CD8-positive, alpha-beta memory T cell (primary cell): Measurements from ENCODE around the gene ALPK1. TPM values are rescaled to one million over a fixed set of nuclear protein-coding genes. Genes with fewer than 3 reads are reported as not detected.
"Not testable (repeated sequence)": the region's sequence is repeated elsewhere in the genome, so short reads cannot be mapped to it uniquely, and the experiment has no call there.

ENCODE experiments used
- CTCF ChIA-PET: fragments of 350-600 bp; sonication (Branson Sonifier 250); formaldehyde crosslinking; loops from one replicate; lab custom pipeline; 2021; ENCODE audit warnings: antibody characterized with exemption; lab: Charles Lee
- POLR2A ChIA-PET: fragments of 350-600 bp; sonication (Branson Sonifier 250); formaldehyde crosslinking; loops from one replicate; lab custom pipeline; 2021; ENCODE audit warnings: antibody characterized with exemption; lab: Charles Lee
- DNase-seq, 5 donors: peaks; one replicate each; pipeline versions ENCODE4 v3.0.0 to v3.0.0-alpha.2; 2020 to 2022; ENCODE audit warnings: mixed read lengths in 1 of 5
- H3K27ac ChIP-seq: one replicate; pipeline ENCODE4 v1.7.0; 2013; ENCODE audit warnings: low read depth, mild to moderate bottlenecking, low read length, moderate library complexity
- H3K27me3 ChIP-seq: 2 replicates; pipeline ENCODE4 v1.7.0; 2013; ENCODE audit warnings: low read length, mild to moderate bottlenecking; ENCODE audit not compliant: insufficient read depth, poor library complexity, severe bottlenecking
- H3K36me3 ChIP-seq: 2 replicates; pipeline ENCODE4 v1.7.0; 2013; ENCODE audit warnings: mild to moderate bottlenecking, low read length, moderate library complexity; ENCODE audit not compliant: insufficient read depth
- H3K4me1 ChIP-seq: 2 replicates; pipeline ENCODE4 v1.7.0; 2013; ENCODE audit warnings: mild to moderate bottlenecking, low read length, moderate library complexity; ENCODE audit not compliant: insufficient read depth
- H3K4me3 ChIP-seq: 2 replicates; pipeline ENCODE4 v1.7.0; 2013; ENCODE audit warnings: mild to moderate bottlenecking, low read length
- H3K9me3 ChIP-seq: 2 replicates; pipeline ENCODE4 v1.7.0; 2013; ENCODE audit warnings: mild to moderate bottlenecking, low read length
- H3K27ac Mint-ChIP-seq, 8 donors: one replicate each; pipeline ENCODE4 v1.8.0; 2020 to 2021; ENCODE audit warnings: mixed read lengths in 8 of 8, mild to moderate bottlenecking in 6 of 8, inconsistent platforms in 3 of 8, moderate library complexity in 3 of 8
- H3K27me3 Mint-ChIP-seq, 2 donors: one replicate each; pipeline ENCODE4 v1.8.0; 2020 to 2021; ENCODE audit warnings: mixed read lengths in 2 of 2, mild to moderate bottlenecking in 1 of 2, moderate library complexity in 1 of 2
- H3K36me3 Mint-ChIP-seq, 3 donors: one replicate each; pipeline ENCODE4 v1.8.0; 2020 to 2021; ENCODE audit warnings: mixed read lengths in 3 of 3, inconsistent platforms in 1 of 3, mild to moderate bottlenecking in 1 of 3
- H3K4me1 Mint-ChIP-seq, 3 donors: one replicate each; pipeline ENCODE4 v1.8.0; 2020 to 2021; ENCODE audit warnings: mixed read lengths in 3 of 3, inconsistent platforms in 1 of 3, mild to moderate bottlenecking in 1 of 3
- H3K4me3 Mint-ChIP-seq, 7 donors: one replicate each; pipeline ENCODE4 v1.8.0; 2020 to 2021; ENCODE audit warnings: mixed read lengths in 7 of 7, mild to moderate bottlenecking in 6 of 7, moderate library complexity in 4 of 7, inconsistent platforms in 2 of 7
- H3K9me3 Mint-ChIP-seq, 5 donors: one replicate each; pipeline ENCODE4 v1.8.0; 2020 to 2022; ENCODE audit warnings: mixed read lengths in 5 of 5, mild to moderate bottlenecking in 3 of 5, moderate library complexity in 2 of 5, inconsistent platforms in 1 of 5
- polyA plus RNA-seq: library from polyadenylated mRNA; unstranded; fragments of 300-500 nt; fragmentation: Illumina TruSeq; gene quantifications from one replicate; pipeline ENCODE4 v1.2.3, GENCODE V29; 2021
- total RNA-seq, 2 experiments: library from RNA; stranded (reverse); gene quantifications; one replicate each; pipeline ENCODE4 v1.2.3, GENCODE V29; 2021

The ALPK1 gene
- total and polyA plus RNA-seq, 3 experiments from 2014 or later, result 1.1 to 3.1 (median 2.5) TPM

- CTCF ChIA-PET, result no interaction called here
- no peaks in the 10 kb centered on the region for H3K9me3 ChIP-seq
- peaks cover 0 to 1% (median 0%) of the 10 kb centered on the region in 3 donors for H3K36me3 Mint-ChIP-seq
Observed at GRCh38 chr4:112453321-112453720, 156.2 kb downstream of the ALPK1 start.

GRCh38 chr4:112472318-112472717, 175.1 kb downstream of the ALPK1 start:
- no peaks in the 10 kb centered on the region for H3K36me3 ChIP-seq
- ChIA-PET CTCF (no interaction called here), POLR2A (no interaction called here)
- Mint-ChIP-seq H3K36me3 (no peaks in the 10 kb centered on the region), H3K4me1 (no peaks in the 10 kb centered on the region), H3K27me3 (peaks cover 10% of the 10 kb centered on the region in 2 donors), H3K4me3 (no peak overlapping the region), H3K9me3 (peaks cover 0 to 6% (median 0%) of the 10 kb centered on the region in 5 donors), H3K27ac (no peak overlapping the region)
- H3K27ac ChIP-seq, result no peak overlapping the region
- no peaks in the 10 kb centered on the region for H3K27me3 ChIP-seq
- no peak for DNase-seq
- H3K9me3 ChIP-seq, result no peaks in the 10 kb centered on the region
- H3K4me1 ChIP-seq, result no peaks in the 10 kb centered on the region
- H3K4me3 ChIP-seq, result no peak overlapping the region

More at GRCh38 chr4:112453321-112453720, 156.2 kb downstream of the ALPK1 start:
- no peak overlapping the region for H3K27ac ChIP-seq
- no peaks in the 10 kb centered on the region for H3K4me1 ChIP-seq
- no peak overlapping the region for H3K4me3 Mint-ChIP-seq
- H3K4me3 ChIP-seq, result no peak overlapping the region
- H3K27me3 ChIP-seq, result no peaks in the 10 kb centered on the region
- peaks cover 0 to 11% (median 6%) of the 10 kb centered on the region in 5 donors for H3K9me3 Mint-ChIP-seq
- peaks cover 9 to 14% of the 10 kb centered on the region in 2 donors for H3K27me3 Mint-ChIP-seq
- no peaks in the 10 kb centered on the region for H3K36me3 ChIP-seq
- H3K4me1 Mint-ChIP-seq, result no peaks in the 10 kb centered on the region
- no peak overlapping the region for H3K27ac Mint-ChIP-seq
- DNase-seq, result no peak
- POLR2A ChIA-PET, result no interaction called here

- CTCF ChIA-PET, result no interaction called here
Observed at GRCh38 chr4:112473985-112474384, 176.8 kb downstream of the ALPK1 start.

GRCh38 chr4:112485930-112486329, 188.8 kb downstream of the ALPK1 start:
- no peak overlapping the region for H3K4me3 Mint-ChIP-seq
- no peak overlapping the region for H3K27ac ChIP-seq
- H3K4me1 ChIP-seq, result no peaks in the 10 kb centered on the region
- H3K36me3 Mint-ChIP-seq, result peaks cover 0 to 1% (median 0%) of the 10 kb centered on the region in 3 donors
- H3K27ac Mint-ChIP-seq, result no peak overlapping the region
- no peak overlapping the region for H3K4me3 ChIP-seq
- peaks cover 17 to 29% (median 21%) of the 10 kb centered on the region in 5 donors for H3K9me3 Mint-ChIP-seq
- peaks cover 14 to 27% of the 10 kb centered on the region in 2 donors for H3K27me3 Mint-ChIP-seq
- H3K9me3 ChIP-seq, result no peaks in the 10 kb centered on the region
- ChIA-PET CTCF (no interaction called here), POLR2A (interaction anchor here (0.6 kb wide), 1 partner anchor 9 kb away, joined by 6 read pairs; no protein-coding TSS in a partner anchor)
- H3K27me3 ChIP-seq, result no peaks in the 10 kb centered on the region
- no peak for DNase-seq
- no peaks in the 10 kb centered on the region for H3K4me1 Mint-ChIP-seq
- no peaks in the 10 kb centered on the region for H3K36me3 ChIP-seq

More at GRCh38 chr4:112473985-112474384, 176.8 kb downstream of the ALPK1 start:
- no peaks in the 10 kb centered on the region for H3K36me3 ChIP-seq
- H3K9me3 ChIP-seq, result no peaks in the 10 kb centered on the region
- Mint-ChIP-seq H3K4me3 (no peak overlapping the region), H3K4me1 (no peaks in the 10 kb centered on the region), H3K36me3 (no peaks in the 10 kb centered on the region), H3K27me3 (peaks cover 12 to 20% of the 10 kb centered on the region in 2 donors), H3K9me3 (peaks cover 0 to 9% (median 4%) of the 10 kb centered on the region in 5 donors), H3K27ac (no peak overlapping the region)
- no peaks in the 10 kb centered on the region for H3K27me3 ChIP-seq
- no peak overlapping the region for H3K4me3 ChIP-seq
- DNase-seq, result no peak
- no peak overlapping the region for H3K27ac ChIP-seq
- H3K4me1 ChIP-seq, result no peaks in the 10 kb centered on the region
- POLR2A ChIA-PET, result no interaction called here

DNA sequence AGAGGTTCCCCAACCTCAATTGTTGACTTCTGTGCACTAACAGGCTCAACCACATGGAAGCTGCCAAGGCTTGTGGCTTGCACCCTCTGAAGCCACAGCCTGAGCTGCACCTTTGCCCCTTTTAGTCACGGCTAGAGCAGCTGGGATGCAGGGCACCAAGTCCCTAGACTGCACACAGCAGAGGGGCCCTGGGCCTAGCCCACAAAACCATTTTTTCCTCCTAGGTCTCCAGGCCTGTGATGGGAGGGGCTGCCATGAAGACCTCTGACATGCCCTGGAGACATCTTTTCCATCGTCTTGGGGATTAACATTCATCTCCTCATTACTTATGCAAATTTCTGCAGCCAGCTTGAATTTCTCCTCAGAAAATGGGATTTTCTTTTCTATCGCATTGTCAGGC, 193.6 kb downstream of the ALPK1 start:
- Mint-ChIP-seq H3K9me3 (peaks cover 13 to 23% (median 14%) of the 10 kb centered on the region in 5 donors), H3K27me3 (peaks cover 12 to 26% of the 10 kb centered on the region in 2 donors)
- H3K27me3 ChIP-seq, POLR2A ChIA-PET, H3K4me3 Mint-ChIP-seq, CTCF ChIA-PET, H3K27ac ChIP-seq, H3K4me1 Mint-ChIP-seq, H3K4me1 ChIP-seq, H3K36me3 ChIP-seq, H3K27ac Mint-ChIP-seq, DNase-seq, H3K9me3 ChIP-seq, H3K36me3 Mint-ChIP-seq, H3K4me3 ChIP-seq: not testable (repeated sequence)

Other genes with a start within 250 kb of the ALPK1 start
- gene FAM241A, start 151.9 kb upstream of the ALPK1 start, total RNA-seq, result 1 to 10 TPM; 7.4 to 7.8 TPM
- 1.4 TPM for gene FAM241A, start 151.9 kb upstream of the ALPK1 start, polyA plus RNA-seq
- 10 to 100 TPM; 23.2 to 27.1 TPM for gene AP1AR, start 65.6 kb upstream of the ALPK1 start, total RNA-seq
- gene AP1AR, start 65.6 kb upstream of the ALPK1 start, polyA plus RNA-seq, result 27.5 TPM
- 10 to 100 TPM; 33.6 to 34.7 TPM for gene TIFA, start 11.5 kb upstream of the ALPK1 start, total RNA-seq
- gene TIFA, start 11.5 kb upstream of the ALPK1 start, polyA plus RNA-seq, result 48.8 TPM
- gene NEUROG2, start 218.8 kb downstream of the ALPK1 start, total RNA-seq, result not detected
- gene NEUROG2, start 218.8 kb downstream of the ALPK1 start, polyA plus RNA-seq, result not detected